HepG2 (cell line): ENCODE data around the gene ACAA2. TPM values are rescaled to one million over a fixed set of nuclear protein-coding genes. Genes with fewer than 3 reads are reported as not detected.
A peak's percentile ranks its signal among the peaks of the same experiment; 100 is the strongest.

Experiments used
- ATF5 ChIP-seq: sonication (generic); formaldehyde crosslinking; IDR thresholded peaks from 2 replicates; pipeline ENCODE4 v1.4.0; 2020; ENCODE audit warnings: mild to moderate bottlenecking, low read depth, missing genetic modification reagents
- DPF2 ChIP-seq: sonication (generic); formaldehyde crosslinking; IDR thresholded peaks from 2 replicates; pipeline ENCODE4 v1.4.0; 2020; ENCODE audit warnings: mild to moderate bottlenecking, low read depth, missing genetic modification reagents, borderline replicate concordance
- ESRRA ChIP-seq: sonication (generic); formaldehyde crosslinking; IDR thresholded peaks from 2 replicates; pipeline ENCODE4 v1.5.1; 2020; ENCODE audit warnings: mild to moderate bottlenecking, low read depth, missing genetic modification reagents
- FIP1L1 ChIP-seq: fragments of 200-400 bp; formaldehyde crosslinking; IDR thresholded peaks from 2 replicates; pipeline ENCODE4 v1.6.1; 2018; ENCODE audit warnings: low read depth, mild to moderate bottlenecking, low read length, moderate library complexity, borderline replicate concordance; ENCODE audit not compliant: insufficient read depth
- HNF1A ChIP-seq, 2 experiments: sonication (generic) in 1 of 2; formaldehyde crosslinking in 1 of 2; IDR thresholded peaks; 2 replicates each; pipeline versions ENCODE4 v1.4.0 to v1.6.1; 2016 to 2020; ENCODE audit warnings: borderline replicate concordance in 1 of 2, low read depth in 1 of 2, mild to moderate bottlenecking in 1 of 2, missing genetic modification reagents in 1 of 2
- KDM4B ChIP-seq: sonication (generic); formaldehyde crosslinking; IDR thresholded peaks from 2 replicates; pipeline ENCODE4 v1.4.0; 2020; ENCODE audit warnings: missing genetic modification reagents
- MAX ChIP-seq: IDR thresholded peaks from 2 replicates; pipeline ENCODE4 v1.6.1; 2012; ENCODE audit warnings: inconsistent platforms
- MLX ChIP-seq: IDR thresholded peaks from 2 replicates; pipeline ENCODE4 v1.6.1; 2016
- PAF1 ChIP-seq: IDR thresholded peaks from 2 replicates; pipeline ENCODE4 v1.6.1; 2016; ENCODE audit warnings: missing genetic modification reagents, missing compliant biosample characterization
- PHF21A ChIP-seq: sonication (generic); formaldehyde crosslinking; IDR thresholded peaks from 2 replicates; pipeline ENCODE4 v1.5.0; 2020; ENCODE audit warnings: mild to moderate bottlenecking, missing genetic modification reagents
- THAP7 ChIP-seq: sonication (generic); formaldehyde crosslinking; IDR thresholded peaks from 2 replicates; pipeline ENCODE4 v1.8.1; 2023; ENCODE audit warnings: mild to moderate bottlenecking, missing genetic modification reagents
- TOPORS ChIP-seq: sonication (generic); formaldehyde crosslinking; IDR thresholded peaks from 2 replicates; pipeline ENCODE4 v1.8.0; 2023; ENCODE audit warnings: mild to moderate bottlenecking, missing genetic modification reagents
- ZFP91 ChIP-seq: sonication (generic); formaldehyde crosslinking; IDR thresholded peaks from 2 replicates; pipeline ENCODE4 v1.9.0; 2022; ENCODE audit warnings: missing genetic modification reagents, mild to moderate bottlenecking, borderline replicate concordance
- ZNF281 ChIP-seq: sonication (generic); formaldehyde crosslinking; IDR thresholded peaks from 2 replicates; pipeline ENCODE4 v1.4.0; 2020; ENCODE audit warnings: missing genetic modification reagents, borderline replicate concordance
- ZNF383 ChIP-seq: sonication (generic); formaldehyde crosslinking; IDR thresholded peaks from 2 replicates; pipeline ENCODE4 v1.4.0; 2020; ENCODE audit warnings: missing genetic modification reagents, mild to moderate bottlenecking, borderline replicate concordance
- ZNF530 ChIP-seq: sonication (generic); formaldehyde crosslinking; IDR thresholded peaks from 2 replicates; pipeline ENCODE4 v1.5.0; 2020; ENCODE audit warnings: low read depth, mild to moderate bottlenecking, missing genetic modification reagents
- ZNF563 ChIP-seq: sonication (generic); formaldehyde crosslinking; IDR thresholded peaks from 2 replicates; pipeline ENCODE4 v1.8.0; 2022; ENCODE audit warnings: mild to moderate bottlenecking, moderate library complexity, missing genetic modification reagents
- ZNF879 ChIP-seq: sonication (generic); formaldehyde crosslinking; IDR thresholded peaks from 2 replicates; pipeline ENCODE4 v1.8.1; 2023; ENCODE audit warnings: missing genetic modification reagents
- polyA plus RNA-seq, 8 experiments: library from polyadenylated mRNA; depleted of rRNA in 3 of 8; stranded (reverse) in 7 of 8; unstranded in 1 of 8; fragments of >200 nt; fragmentation: Illumina TruSeq in 4 of 8; extraction: Trizol in 4 of 8; gene quantifications; 2 replicates each; pipeline versions ENCODE4 v1.2.1 to v1.2.3, GENCODE V29; 2011 to 2016; ENCODE audit warnings: low read depth in 4 of 8, missing spikeins in 1 of 8, mixed read lengths in 1 of 8; ENCODE audit not compliant: insufficient read depth in 1 of 8
- total RNA-seq, 5 experiments: library from RNA; depleted of rRNA; stranded (reverse); fragments of >200 nt; fragmentation: Illumina TruSeq; extraction: Trizol; gene quantifications; 2 replicates each; pipeline ENCODE4 v1.2.3, GENCODE V29; 2016; ENCODE audit warnings: low read depth in 1 of 5

Gene ACAA2
- total and polyA plus RNA-seq, 2 of the 13 experiments (the other 11 are each of a cell fraction or from before 2014, with no cell fraction given) = 51.6 to 182 TPM

GRCh38 chr18:49832221-49832647 lies 18.9 kb upstream of the ACAA2 start (continued):
- TF ChIP-seq HNF1A (IDR thresholded peaks at IDR 0.05; ENCODE audit: low read depth) = peak; percentile 54; the same call in 1 of the 2 replicates
- peak; percentile 50; the same call in 1 of the 2 replicates for TF ChIP-seq HNF1A (CRISPR knock-in tag; IDR thresholded peaks at IDR 0.05; ENCODE audit: borderline replicate concordance)
- no peak for TF ChIP-seq ZNF530
- TF ChIP-seq MLX = peak; percentile 46; the same call in 1 of the 2 replicates
- no peak for TF ChIP-seq PAF1 (CRISPR knock-in tag)
- no peak for TF ChIP-seq MAX
- peak; percentile 84 for TF ChIP-seq DPF2 (CRISPR knock-in tag)
- TF ChIP-seq THAP7 = no peak
- TF ChIP-seq TOPORS (CRISPR knock-in tag) = no peak
- no peak for TF ChIP-seq ZNF879 (CRISPR knock-in tag)
- TF ChIP-seq ZNF281 = no peak
- 0 out of 2 replicates have a peak, but pooled peaks have one; percentile 39 for TF ChIP-seq KDM4B (CRISPR knock-in tag)
- peak; percentile 76; the same call in 1 of the 2 replicates for TF ChIP-seq PHF21A
- 0 out of 2 replicates have a peak, but pooled peaks have one; percentile 30 for TF ChIP-seq ZNF383 (CRISPR knock-in tag)
- no peak for TF ChIP-seq ZFP91 (CRISPR knock-in tag)
- TF ChIP-seq ATF5 (CRISPR knock-in tag) = no peak
- 0 out of 2 replicates have a peak, but pooled peaks have one; percentile 32 for TF ChIP-seq ESRRA
- no peak for TF ChIP-seq FIP1L1
- TF ChIP-seq ZNF563 (CRISPR knock-in tag) = no peak
